ENCODE measurements around the gene KLHDC8B. TPM values are rescaled to one million over a fixed set of nuclear protein-coding genes. Genes with fewer than 3 reads are reported as not detected.

KLHDC8B gene
- total and polyA plus RNA-seq, 5 donors from 2014 or later = 0.32 to 2.6 (median 0.72) TPM

DNA sequence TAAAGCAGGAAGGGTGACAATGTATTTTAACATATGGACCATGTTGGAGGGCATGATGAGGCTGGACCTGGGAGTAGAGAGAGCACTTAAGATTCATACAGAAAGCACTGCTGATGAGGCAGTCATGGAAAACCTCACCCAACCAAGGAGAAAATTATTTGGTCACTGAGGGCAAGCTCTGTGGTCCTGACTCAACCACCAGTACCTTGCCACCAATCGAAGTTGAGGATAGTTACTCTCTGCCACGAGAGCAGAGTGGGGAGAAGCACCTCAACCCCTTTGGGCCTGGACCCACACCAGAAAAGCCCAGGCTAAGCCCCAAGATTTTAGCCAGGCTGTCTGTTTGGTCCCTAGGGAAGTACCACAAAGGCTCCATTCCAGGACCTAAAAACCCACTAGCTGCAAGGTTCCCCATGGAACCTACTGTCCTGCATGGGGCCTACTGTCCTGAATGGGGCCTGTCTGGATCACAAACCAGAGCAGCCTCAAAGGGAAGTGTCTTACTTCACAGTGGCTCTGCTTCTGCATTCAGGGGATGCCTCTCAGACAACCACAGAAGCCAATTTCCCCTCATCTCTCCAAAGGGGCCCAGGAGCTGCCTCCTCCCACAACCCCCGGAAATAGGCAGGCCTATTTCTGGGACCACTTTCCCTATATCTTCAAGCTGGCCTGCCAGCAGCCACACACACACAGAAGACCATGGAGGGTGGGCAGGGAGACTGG lies 9.4 kb upstream of the KLHDC8B start:
- no peak overlapping the region for H3K4me3 ChIP-seq (ENCODE audit: low read depth, low read length)
- DNase-seq (no peak), ATAC-seq (ENCODE audit: low read depth in 2 of 2) (no peak)
- H3K9me3 Mint-ChIP-seq = peaks cover 0 to 3% (median 0%) of the 10 kb centered on the region in 7 donors
- H3K27ac ChIP-seq (ENCODE audit: insufficient read depth, low read length, poor library complexity, severe bottlenecking) = no peak overlapping the region
- peaks cover 11% of the 10 kb centered on the region for H3K36me3 Mint-ChIP-seq
- no peaks in the 10 kb centered on the region for H3K27me3 ChIP-seq (ENCODE audit: control insufficient read depth, insufficient read depth, low read length)
- H3K9me3 ChIP-seq (ENCODE audit: control insufficient read depth in 2 of 2, low read length in 2 of 2) = peaks cover 0 to 4% of the 10 kb centered on the region in 2 experiments
- no peak overlapping the region for H3K27ac Mint-ChIP-seq
- H3K27me3 Mint-ChIP-seq = peaks cover 9% of the 10 kb centered on the region
- peaks cover 7 to 36% (median 23%) of the 10 kb centered on the region in 4 donors for H3K4me1 Mint-ChIP-seq
- no peak overlapping the region for H3K4me3 Mint-ChIP-seq
- H3K4me1 ChIP-seq (ENCODE audit: control insufficient read depth, insufficient read depth, low read length, poor library complexity, severe bottlenecking) = peaks cover 25% of the 10 kb centered on the region
- H3K36me3 ChIP-seq (ENCODE audit: control insufficient read depth, insufficient read depth, low read length) = peaks cover 14% of the 10 kb centered on the region

DNA sequence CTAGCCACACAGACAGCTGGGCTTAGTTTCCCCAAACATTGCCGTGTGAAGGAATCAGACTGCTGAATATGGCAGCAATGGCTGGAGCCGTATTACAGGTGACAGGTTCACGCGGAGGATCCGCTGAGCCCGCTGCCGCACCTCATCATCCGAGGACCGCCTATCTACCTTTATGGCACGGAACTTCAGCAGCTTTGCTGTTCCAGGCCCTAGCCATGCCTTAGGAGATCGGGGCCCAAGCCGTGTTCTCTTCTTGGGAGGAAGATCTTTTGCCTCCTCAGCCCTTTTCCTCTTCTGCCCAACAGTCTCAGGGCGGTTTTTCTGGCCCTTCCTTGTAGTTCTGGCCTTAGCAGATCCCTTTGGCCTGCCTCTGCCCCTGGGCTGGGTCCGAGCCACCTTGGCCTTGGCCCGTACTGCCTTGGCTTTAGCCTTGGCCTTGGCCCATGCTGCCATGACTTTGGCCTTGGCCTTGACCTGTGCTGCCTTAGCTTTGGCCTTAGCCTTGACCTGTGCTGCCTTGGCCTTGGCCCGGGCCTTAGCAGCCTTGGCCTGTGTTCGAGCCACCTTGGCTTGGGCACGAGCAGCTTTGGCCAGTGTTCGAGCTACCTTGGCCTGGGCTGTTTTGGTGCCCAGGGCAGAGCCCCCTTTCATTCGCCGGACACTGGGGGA lies 8.5 kb upstream of the KLHDC8B start:
- no peak overlapping the region for H3K4me3 ChIP-seq (ENCODE audit: low read depth, low read length)
- Mint-ChIP-seq H3K27me3 (peaks cover 9% of the 10 kb centered on the region), H3K4me3 (no peak overlapping the region), H3K27ac (no peak overlapping the region), H3K9me3 (peaks cover 0 to 3% (median 0%) of the 10 kb centered on the region in 7 donors), H3K4me1 (peaks cover 7 to 36% (median 22%) of the 10 kb centered on the region in 4 donors), H3K36me3 (peaks cover 11% of the 10 kb centered on the region)
- no peaks in the 10 kb centered on the region for H3K27me3 ChIP-seq (ENCODE audit: control insufficient read depth, insufficient read depth, low read length)
- peaks cover 0 to 4% of the 10 kb centered on the region in 2 experiments for H3K9me3 ChIP-seq (ENCODE audit: control insufficient read depth in 2 of 2, low read length in 2 of 2)
- H3K36me3 ChIP-seq (ENCODE audit: control insufficient read depth, insufficient read depth, low read length) = peaks cover 14% of the 10 kb centered on the region
- H3K27ac ChIP-seq (ENCODE audit: insufficient read depth, low read length, poor library complexity, severe bottlenecking) = no peak overlapping the region
- ATAC-seq (ENCODE audit: low read depth in 2 of 2) (no peak), DNase-seq (no peak)
- H3K4me1 ChIP-seq (ENCODE audit: control insufficient read depth, insufficient read depth, low read length, poor library complexity, severe bottlenecking) = peaks cover 25% of the 10 kb centered on the region

DNA sequence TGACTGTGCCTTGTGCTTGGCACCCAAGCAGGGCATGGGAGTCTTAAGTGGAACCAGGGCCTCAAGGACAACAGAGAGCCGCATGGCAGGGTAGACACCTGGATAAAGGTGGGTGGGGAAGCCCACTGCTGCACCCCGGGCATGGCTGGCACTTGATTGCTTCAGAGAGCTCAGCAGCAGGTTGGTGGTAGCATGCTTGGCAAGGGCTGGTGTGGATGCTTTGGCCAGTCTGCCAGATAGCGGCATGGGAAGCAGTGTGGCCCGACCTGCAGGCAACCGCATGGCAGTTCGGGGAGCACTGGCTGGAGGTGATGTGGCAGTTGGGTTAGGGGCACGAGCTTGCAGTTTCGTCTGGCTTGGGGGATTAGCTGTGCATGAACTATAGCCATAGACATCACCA lies 7.8 kb upstream of the KLHDC8B start:
- Histone ChIP-seq H3K36me3 (ENCODE audit: control insufficient read depth, insufficient read depth, low read length) (peaks cover 14% of the 10 kb centered on the region), H3K27me3 (ENCODE audit: control insufficient read depth, insufficient read depth, low read length) (no peaks in the 10 kb centered on the region), H3K4me1 (ENCODE audit: control insufficient read depth, insufficient read depth, low read length, poor library complexity, severe bottlenecking) (peaks cover 25% of the 10 kb centered on the region), H3K27ac (ENCODE audit: insufficient read depth, low read length, poor library complexity, severe bottlenecking) (no peak overlapping the region), H3K4me3 (ENCODE audit: low read depth, low read length) (no peak overlapping the region), H3K9me3 (ENCODE audit: control insufficient read depth in 2 of 2, low read length in 2 of 2) (peaks cover 0 to 4% of the 10 kb centered on the region in 2 experiments)
- peaks cover 0 to 3% (median 0%) of the 10 kb centered on the region in 7 donors for H3K9me3 Mint-ChIP-seq
- H3K27me3 Mint-ChIP-seq = peaks cover 9% of the 10 kb centered on the region
- peaks cover 7 to 36% (median 18%) of the 10 kb centered on the region in 4 donors for H3K4me1 Mint-ChIP-seq
- H3K4me3 Mint-ChIP-seq = peak overlapping the region in 3 of 4 donors; percentile 10 to 92 (median 90)
- no peak overlapping the region for H3K27ac Mint-ChIP-seq
- DNase-seq (no peak), ATAC-seq (ENCODE audit: low read depth in 2 of 2) (no peak)
- peaks cover 11% of the 10 kb centered on the region for H3K36me3 Mint-ChIP-seq

DNA sequence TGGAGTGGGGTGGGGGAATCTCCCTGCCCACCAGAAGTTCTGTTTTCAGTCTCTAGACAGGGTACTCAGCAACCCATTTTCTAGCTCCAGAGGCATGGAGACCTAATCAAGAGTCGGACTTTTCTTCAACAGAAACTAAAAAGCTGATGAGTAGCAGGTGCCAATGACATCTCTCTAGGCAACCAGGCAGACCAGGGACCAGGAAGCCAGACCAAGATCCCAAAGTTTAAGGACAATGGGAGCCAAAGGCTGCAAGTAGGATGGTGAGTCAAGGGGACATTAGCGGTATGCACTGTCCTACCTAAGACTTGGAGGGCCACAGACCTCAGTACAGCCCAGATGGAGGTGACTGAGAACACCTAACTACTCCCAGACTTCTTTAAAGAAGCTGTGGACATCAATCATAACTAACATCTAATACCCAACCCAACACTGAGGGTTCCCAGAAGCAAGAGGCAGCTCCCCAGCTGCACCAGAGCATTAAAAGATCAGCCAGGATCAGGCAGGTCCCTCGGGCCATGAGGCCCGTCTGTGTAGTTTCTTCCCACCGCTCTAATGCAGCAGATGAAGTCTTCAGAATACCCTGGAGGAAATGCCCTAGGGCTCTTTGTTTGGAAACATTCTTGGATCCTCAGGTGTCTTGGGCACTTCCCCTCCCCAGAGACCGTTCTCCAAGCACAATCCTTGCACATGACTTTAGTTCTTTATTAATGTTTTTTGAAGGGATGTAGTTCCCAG lies 6.2 kb upstream of the KLHDC8B start:
- Mint-ChIP-seq H3K27me3 (peaks cover 14% of the 10 kb centered on the region), H3K4me1 (peaks cover 7 to 36% (median 20%) of the 10 kb centered on the region in 4 donors), H3K27ac (peak overlapping the region; percentile 90 to 93 (median 92)), H3K4me3 (peak overlapping the region; percentile 90 to 98 (median 92)), H3K9me3 (peaks cover 0 to 3% (median 0%) of the 10 kb centered on the region in 7 donors), H3K36me3 (peaks cover 11% of the 10 kb centered on the region)
- Histone ChIP-seq H3K27ac (ENCODE audit: insufficient read depth, low read length, poor library complexity, severe bottlenecking) (peak overlapping the region; percentile 64), H3K36me3 (ENCODE audit: control insufficient read depth, insufficient read depth, low read length) (peaks cover 14% of the 10 kb centered on the region), H3K4me1 (ENCODE audit: control insufficient read depth, insufficient read depth, low read length, poor library complexity, severe bottlenecking) (peaks cover 25% of the 10 kb centered on the region), H3K27me3 (ENCODE audit: control insufficient read depth, insufficient read depth, low read length) (no peaks in the 10 kb centered on the region), H3K4me3 (ENCODE audit: low read depth, low read length) (peak overlapping the region; percentile 77), H3K9me3 (ENCODE audit: control insufficient read depth in 2 of 2, low read length in 2 of 2) (peaks cover 0 to 4% of the 10 kb centered on the region in 2 experiments)
- DNase-seq = no peak
- ATAC-seq (ENCODE audit: low read depth in 2 of 2) = no peak

DNA sequence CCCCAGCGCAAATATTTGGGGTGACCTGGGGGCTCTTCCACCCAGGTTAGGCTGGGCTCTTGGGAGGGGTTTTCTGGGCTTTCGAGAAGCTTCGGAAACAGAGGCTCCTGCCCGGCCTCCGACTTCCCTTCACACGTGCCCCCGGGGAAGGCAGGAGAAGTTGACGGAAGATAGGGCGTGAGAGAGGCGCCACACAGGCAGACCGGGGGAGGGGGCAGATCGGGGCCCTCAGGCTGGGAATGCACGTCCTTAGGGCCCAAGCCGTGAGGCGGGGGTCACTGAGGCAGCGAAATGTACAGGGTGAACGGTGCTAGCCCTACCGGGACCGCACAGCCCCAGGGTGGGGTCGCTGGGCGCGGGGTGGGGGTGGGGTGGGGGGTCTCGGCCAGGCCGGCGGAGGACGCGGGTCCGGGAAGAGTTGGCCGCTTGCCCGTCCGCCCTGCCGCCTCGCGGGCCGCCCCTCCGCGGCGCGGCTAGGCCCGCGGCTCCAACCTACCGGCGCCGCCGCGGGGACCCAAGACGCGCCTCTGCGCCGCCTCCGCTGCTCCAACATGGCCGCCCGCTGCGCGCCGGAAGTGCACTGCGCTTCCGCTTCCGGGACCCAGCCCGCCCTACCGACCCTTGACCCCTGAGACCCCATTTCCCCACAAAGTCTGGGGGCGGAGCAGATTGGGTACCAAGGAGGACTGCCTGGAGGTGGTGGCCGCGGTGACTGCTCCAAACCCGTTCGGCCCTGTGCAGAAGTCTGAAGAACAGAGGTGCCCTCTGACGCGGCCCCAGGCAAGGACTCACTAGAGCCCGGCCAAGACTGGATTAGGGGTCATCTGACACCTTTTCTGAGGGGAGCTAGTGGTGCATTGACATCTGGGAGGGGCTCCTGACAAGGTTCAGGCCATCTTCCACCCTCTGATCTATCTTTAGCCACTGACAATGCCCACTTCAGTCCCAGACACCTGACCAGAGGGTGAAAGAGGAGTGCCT lies 5.3 kb upstream of the KLHDC8B start, which contains the start of gene CCDC71:
TSS of gene CCDC71 (minus strand) at position 561 of the 981 bp plus-strand sequence. CDS start 2,123 bp downstream, outside the sequence.
- H3K27ac ChIP-seq (ENCODE audit: insufficient read depth, low read length, poor library complexity, severe bottlenecking) = peak within 1 kb of the TSS; percentile 64
- Mint-ChIP-seq H3K4me3 (peak within 1 kb of the TSS; percentile 90 to 98 (median 92)), H3K4me1 (peaks cover 7 to 39% (median 23%) of the 10 kb centered on the region in 4 donors), H3K9me3 (peaks cover 0 to 5% (median 0%) of the 10 kb centered on the region in 7 donors), H3K27me3 (peaks cover 16% of the 10 kb centered on the region), H3K27ac (peak within 1 kb of the TSS; percentile 92 to 93 (median 92)), H3K36me3 (peaks cover 11% of the 10 kb centered on the region)
- no peaks in the 10 kb centered on the region for H3K27me3 ChIP-seq (ENCODE audit: control insufficient read depth, insufficient read depth, low read length)
- H3K4me1 ChIP-seq (ENCODE audit: control insufficient read depth, insufficient read depth, low read length, poor library complexity, severe bottlenecking) = peaks cover 30% of the 10 kb centered on the region
- DNase-seq = peak; percentile 54 to 86 (median 75)
- peak; percentile 80 to 82 for ATAC-seq (ENCODE audit: low read depth in 2 of 2)
- peaks cover 0 to 4% of the 10 kb centered on the region in 2 experiments for H3K9me3 ChIP-seq (ENCODE audit: control insufficient read depth in 2 of 2, low read length in 2 of 2)
- H3K36me3 ChIP-seq (ENCODE audit: control insufficient read depth, insufficient read depth, low read length) = peaks cover 14% of the 10 kb centered on the region
- H3K4me3 ChIP-seq (ENCODE audit: low read depth, low read length) = peak within 1 kb of the TSS; percentile 77

DNA sequence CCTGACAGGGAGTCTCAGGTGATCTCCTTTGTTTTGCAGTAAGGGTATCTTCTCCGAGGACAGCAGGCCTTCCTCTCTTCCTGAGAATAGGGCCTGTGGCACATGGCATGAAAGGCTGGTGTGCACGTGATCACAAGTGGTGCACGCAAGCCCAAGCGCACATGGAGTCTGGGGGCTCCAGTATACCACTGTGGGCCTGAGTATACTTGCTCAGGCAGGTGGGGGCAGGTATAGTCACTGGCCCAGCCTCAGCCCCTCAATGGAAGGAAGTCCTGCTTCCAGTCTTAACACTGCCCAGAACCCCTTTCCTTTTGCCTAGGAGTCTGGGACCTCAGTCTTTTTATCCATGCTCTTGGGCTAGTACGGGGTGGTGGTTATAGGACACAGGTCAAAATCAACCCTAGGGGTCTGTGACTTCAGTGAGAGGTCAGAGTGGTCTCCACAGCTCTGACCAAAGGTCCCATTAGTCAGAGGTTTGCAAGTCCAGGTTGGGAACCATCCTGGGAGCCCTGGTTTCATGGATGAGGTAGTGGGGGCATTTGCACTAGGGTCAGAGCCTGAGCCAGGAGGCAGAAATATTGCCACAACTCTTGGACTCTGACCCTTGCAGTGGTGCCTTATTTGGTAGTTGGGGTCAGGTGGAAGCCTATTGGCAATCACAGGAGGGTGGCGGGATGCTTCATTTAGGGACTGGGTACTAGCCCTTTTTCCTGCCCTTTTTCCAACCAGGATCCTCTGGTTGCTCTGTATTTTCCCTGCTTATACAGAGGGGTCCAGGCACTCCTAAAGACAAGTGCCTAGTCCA lies 4.4 kb upstream of the KLHDC8B start:
- Histone ChIP-seq H3K36me3 (ENCODE audit: control insufficient read depth, insufficient read depth, low read length) (peaks cover 14% of the 10 kb centered on the region), H3K27me3 (ENCODE audit: control insufficient read depth, insufficient read depth, low read length) (no peaks in the 10 kb centered on the region), H3K4me1 (ENCODE audit: control insufficient read depth, insufficient read depth, low read length, poor library complexity, severe bottlenecking) (peaks cover 39% of the 10 kb centered on the region), H3K9me3 (ENCODE audit: control insufficient read depth in 2 of 2, low read length in 2 of 2) (peaks cover 0 to 4% of the 10 kb centered on the region in 2 experiments), H3K4me3 (ENCODE audit: low read depth, low read length) (peak overlapping the region; percentile 67), H3K27ac (ENCODE audit: insufficient read depth, low read length, poor library complexity, severe bottlenecking) (peak overlapping the region; percentile 59)
- Mint-ChIP-seq H3K4me1 (peaks cover 7 to 37% (median 24%) of the 10 kb centered on the region in 4 donors), H3K36me3 (peaks cover 11% of the 10 kb centered on the region), H3K27me3 (peaks cover 19% of the 10 kb centered on the region), H3K4me3 (peak overlapping the region; percentile 85 to 92 (median 90)), H3K27ac (peak overlapping the region in 1 of 3 donors; percentile 92), H3K9me3 (peaks cover 0 to 5% (median 0%) of the 10 kb centered on the region in 7 donors)
- DNase-seq (no peak), ATAC-seq (ENCODE audit: low read depth in 2 of 2) (no peak)

Data from CD4-positive, CD25-positive, alpha-beta regulatory T cell (primary cell).